Myocyte (in vitro differentiated cells): Measurements from ENCODE around the gene CDK15. TPM values are rescaled to one million over a fixed set of nuclear protein-coding genes. Genes with fewer than 3 reads are reported as not detected.
"Not testable (repeated sequence)": the region's sequence is repeated elsewhere in the genome, so short reads cannot be mapped to it uniquely, and the experiment has no call there.

Source experiments
- DNase-seq: peaks from one replicate; pipeline ENCODE4 v3.0.0-alpha.2; 2012; ENCODE audit warnings: low read depth
- total RNA-seq: library from RNA; depleted of rRNA; stranded (reverse); fragments of >200 nt; gene quantifications from 2 replicates; pipeline ENCODE4 v1.2.3, GENCODE V29; 2014

Gene CDK15
- total RNA-seq, 1 donor from 2014 or later = 6.7 TPM

DNA sequence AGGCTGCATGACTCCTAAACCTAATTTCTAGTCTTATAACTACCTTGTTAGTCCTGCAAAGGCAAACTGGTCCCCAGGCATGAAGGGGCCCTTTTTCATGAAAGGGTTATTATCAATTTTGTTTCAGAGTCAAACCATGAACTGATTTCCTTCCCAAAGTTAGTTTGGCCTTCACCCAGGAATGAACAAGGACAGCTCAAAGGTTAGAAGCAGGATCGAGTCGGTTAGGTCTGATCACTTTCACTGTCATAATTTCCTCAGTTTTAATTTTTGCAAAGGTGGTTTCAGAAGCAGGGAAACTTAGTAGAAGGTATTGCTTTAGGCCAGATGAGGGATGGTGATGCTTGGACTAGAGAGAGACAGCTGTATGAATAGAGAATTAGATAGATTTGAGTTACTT lies 16.9 kb upstream of the CDK15 start:
- DNase-seq = no peak

- no peak for DNase-seq
Measured at GRCh38 chr2:201790291-201790690, 16.0 kb upstream of the CDK15 start.

GRCh38 chr2:201790989-201791388 lies 15.3 kb upstream of the CDK15 start:
- no peak for DNase-seq

DNA sequence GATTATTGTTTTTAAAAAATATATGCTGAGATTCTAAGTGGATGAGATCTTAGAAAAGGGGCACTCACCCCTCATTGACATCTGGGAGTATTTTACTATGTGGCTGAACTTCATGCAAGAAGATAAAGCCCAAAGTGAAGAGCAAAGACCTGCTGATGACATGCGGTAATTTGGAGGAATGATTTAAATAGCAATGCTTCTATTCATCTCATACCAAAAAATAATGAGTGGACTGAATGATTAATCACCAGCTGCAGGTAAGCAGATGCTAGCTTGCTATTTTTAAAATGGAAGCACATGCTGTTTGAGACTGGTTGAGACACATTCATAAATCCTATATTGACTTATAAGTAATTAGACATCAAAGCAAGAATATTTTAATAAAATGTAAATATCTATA lies 12.7 kb upstream of the CDK15 start:
- peak; percentile 64 for DNase-seq

DNA sequence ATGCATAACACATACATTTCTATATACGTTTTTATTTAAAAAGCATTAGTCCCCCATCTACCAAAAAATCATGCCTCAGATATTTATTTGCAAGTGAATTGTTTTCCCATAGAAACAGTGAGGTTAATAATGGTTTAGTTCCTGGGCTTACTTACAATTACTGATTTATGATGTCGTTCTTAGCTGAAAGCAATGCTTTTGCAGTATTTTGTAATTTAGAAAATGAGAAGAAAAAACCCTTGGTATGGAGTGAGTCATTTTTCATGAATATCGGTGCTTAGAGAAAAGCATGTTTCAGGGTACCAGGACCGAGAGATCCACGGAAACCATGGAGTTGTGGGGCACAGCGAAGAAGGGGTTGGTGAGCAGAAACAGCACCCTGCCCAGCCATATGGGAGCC lies 12.0 kb upstream of the CDK15 start:
- no peak for DNase-seq

DNA sequence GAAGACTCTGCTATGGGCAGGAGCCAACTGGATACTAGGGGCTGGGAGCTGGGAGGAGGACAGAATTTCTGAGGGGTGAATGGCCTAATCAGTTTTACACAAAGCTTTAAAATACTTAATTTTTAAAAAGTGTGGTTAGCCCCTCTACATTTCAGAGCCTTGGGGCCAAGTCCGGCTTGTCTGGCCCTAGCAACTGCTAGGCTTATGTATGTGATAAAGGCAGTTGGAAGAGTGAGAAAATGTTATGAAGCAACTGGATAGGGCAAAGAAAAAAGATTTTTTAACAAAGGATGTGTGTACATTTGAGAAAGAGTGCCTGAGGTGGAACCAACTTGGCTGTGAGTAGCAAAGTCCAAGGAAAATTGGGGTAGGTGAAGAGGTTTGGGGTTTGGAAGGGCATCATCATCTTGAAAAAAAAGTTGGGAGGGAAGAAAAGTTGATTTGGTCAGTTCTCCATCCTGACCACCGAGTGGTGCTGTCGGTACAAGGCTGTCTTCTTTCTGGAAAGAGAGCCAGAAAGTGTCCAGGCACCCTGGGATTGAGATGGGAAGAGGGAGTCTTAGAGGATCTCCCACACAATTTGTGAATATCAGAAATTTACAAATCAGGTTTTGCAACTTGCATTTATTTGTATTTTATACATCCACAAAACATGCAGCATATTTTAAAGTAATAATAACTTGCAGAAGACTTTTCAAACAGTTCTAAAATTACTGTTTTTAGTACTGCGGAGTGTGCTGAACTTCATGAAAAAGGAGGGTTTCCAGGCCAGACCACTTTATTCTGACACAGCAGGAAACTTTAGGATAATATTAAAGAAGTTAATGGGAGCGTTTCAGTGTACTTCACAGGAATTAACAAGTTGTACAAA lies 10.5 kb upstream of the CDK15 start:
- peak; percentile 71 for DNase-seq

DNA sequence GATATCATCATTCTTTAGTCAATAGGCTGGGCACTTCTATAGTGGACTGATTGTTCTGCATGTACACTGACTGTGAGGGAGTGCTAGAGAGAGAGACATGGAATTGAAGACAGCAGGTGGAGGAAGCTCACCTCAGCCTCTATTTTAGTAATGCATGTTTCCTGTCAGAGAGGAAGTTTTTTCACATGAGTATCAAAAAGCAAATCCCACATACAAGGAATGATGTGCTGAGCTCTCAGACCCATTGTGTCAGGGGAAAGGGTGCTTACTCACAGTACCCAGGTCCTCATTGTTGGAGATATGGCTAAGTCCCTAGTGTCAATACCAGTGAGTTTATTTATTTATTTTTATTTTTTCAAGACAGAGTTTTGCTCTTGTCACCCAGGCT lies 9.9 kb upstream of the CDK15 start:
- peak; percentile 34 for DNase-seq

DNA sequence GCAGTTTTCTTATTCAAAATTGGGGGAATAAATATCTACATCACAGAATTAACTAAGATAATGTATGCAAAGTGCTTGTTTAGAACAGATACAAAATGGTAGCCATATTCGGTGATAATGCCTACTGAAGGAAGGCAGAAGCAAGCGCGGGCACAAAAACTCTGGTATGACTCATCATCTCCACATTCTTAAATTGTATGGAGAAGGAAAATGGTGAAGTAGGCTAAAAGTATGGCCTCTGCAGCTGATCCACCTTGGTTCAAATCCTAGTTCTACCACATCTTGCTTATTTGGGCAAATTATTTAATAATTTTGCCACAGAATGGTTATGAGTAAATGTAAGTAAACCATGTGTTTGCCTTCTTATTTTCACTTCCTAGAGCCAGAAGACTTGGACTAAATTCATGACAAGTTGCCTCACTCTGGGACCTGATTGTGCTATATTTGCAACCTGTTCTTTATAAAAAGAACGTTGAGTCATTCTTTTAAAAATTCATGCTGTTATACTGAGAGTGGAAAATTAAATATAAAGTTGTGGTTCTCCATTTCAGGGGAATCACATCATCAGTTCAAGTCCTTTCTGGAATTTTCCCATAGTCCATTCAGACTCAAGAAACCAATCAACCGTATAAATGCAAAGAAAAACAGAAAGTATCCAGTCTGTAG lies 9.0 kb upstream of the CDK15 start:
- peak; percentile 55 for DNase-seq

DNA sequence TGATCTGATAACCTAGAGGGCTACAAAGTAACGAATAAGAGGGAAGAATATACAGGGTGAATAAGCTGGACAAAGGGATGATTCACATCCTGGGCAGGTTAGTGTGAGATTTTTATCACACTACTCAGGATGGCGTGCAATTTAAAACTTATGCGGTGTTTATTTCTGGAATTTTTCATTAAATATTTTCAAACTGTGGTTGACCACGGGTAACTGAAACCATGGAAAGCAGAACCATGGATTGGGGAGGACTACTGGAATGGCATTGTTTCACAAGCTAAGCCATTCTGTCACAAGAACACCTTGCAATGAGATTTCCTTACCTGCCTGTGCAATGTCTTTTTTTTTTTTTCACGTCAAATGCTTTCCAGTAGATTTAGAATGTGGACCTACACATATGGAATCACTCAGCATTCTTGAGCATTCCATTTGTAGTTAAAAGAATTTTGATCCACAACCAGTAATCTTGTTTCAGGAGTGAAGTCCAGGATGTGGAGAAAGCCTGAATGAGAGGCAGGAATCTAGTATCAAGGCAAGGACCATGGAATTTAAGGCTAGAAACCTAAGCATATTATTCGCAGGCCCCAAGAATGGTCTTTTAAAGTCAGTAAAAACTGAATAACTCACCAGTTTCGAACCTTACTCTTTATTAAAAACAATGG lies 8.0 kb upstream of the CDK15 start:
- peak; percentile 75 for DNase-seq

- peak; percentile 30 for DNase-seq
Measured at GRCh38 chr2:201798914-201799285, 7.4 kb upstream of the CDK15 start.

GRCh38 chr2:201807452-201807999 lies 1.2 kb downstream of the CDK15 start:
- peak; percentile 78 for DNase-seq

GRCh38 chr2:201808027-201808426 lies 1.7 kb downstream of the CDK15 start:
- DNase-seq = no peak

DNA sequence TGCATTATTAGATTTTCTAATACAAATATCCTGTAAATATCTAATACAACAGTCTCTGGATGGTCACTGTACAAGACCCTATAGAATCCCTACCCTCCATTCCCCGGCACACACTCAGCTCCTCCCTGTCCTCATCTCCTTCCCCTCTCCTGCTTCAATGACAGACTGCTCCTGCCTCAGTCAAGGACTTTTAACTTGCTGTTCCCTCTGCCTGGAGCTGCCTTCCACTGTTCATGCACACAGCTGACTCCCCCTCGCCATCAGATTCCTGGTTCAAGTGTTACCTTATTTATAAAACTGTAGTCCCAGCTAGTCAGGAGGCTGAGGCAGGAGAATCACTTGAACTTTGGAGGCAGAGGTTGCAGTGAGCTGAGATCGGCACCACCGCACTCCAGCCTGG lies 3.3 kb downstream of the CDK15 start:
- no peak for DNase-seq

- DNase-seq = not testable (repeated sequence)
Measured at GRCh38 chr2:201810604-201811003, 4.3 kb downstream of the CDK15 start.

DNA sequence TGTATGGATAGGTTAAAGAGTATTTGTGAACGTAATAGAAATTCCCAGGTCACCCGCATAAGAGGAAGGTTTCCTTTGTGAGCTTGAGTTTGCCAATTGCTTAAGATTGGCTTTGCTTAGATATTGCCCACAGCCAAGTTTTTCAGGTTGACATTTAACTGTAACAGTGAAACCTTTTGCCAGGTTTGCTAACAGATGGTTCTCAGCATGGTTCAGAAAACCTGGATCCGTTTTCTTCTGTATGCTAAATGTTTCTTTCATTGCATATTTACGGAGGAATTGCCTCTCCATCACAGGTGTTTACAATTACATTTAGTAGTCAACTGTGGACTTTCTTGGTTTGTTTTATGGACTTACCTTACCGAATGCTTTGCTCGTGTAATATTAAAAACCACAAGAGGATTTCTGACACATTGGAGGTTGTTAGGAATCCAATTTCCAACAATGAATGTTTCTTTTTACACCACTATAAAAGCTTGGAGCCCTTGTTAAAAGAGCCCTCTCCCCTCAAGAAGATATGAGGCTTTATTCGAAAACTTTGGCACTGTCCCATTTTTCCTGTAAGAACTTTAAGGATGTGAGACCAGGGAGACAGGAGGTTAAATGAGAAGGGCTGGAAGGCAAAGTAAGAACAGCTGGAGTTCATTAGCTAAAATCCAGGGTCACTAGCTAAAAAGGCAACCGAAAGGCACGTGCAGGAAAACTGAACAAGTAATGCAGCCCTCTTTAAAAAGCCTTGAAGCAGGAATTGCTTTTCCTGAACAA lies 7.8 kb downstream of the CDK15 start:
- no peak for DNase-seq

DNA sequence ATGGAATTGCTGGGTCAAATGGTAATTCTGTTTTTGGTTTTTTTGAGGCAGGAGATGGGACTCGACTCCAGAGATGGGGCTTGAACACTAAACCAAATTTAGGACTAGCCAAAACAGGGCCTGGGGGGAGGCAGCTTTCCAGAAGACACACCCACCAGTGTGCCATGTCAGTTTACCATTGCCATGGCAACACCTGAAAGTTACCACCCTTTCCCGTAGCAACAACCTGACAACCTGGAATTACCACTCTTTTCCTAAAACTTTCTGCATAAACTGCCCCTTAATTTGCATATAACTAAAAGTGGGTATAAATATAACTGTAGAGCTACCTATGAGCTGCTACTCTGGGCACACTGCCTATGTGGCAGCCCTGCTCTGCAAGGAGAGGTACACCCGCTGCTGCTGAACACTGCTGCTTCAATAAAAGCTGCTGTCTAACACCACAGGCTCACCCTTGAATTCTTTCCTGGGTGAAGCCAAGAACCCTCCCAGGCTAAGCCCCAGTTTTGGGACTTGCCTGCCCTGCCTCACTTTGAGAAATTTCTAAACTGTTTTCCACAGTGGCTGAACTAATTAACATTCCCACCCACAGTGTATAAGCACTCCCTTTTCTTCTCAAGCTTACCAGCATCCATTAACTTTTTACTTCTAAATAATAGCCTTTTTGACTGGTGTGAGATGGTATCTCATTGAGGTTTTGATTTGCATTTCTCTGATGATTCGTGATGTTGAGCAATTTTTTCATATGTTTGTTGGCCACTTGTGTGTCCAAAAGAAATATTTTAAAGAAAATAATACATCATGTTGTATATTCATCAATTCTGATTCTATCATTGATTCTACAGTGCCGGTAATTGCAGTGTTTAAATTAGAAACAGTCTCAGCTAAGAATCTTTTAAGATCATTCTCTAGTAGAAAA lies 10.6 kb downstream of the CDK15 start:
- no peak for DNase-seq

DNA sequence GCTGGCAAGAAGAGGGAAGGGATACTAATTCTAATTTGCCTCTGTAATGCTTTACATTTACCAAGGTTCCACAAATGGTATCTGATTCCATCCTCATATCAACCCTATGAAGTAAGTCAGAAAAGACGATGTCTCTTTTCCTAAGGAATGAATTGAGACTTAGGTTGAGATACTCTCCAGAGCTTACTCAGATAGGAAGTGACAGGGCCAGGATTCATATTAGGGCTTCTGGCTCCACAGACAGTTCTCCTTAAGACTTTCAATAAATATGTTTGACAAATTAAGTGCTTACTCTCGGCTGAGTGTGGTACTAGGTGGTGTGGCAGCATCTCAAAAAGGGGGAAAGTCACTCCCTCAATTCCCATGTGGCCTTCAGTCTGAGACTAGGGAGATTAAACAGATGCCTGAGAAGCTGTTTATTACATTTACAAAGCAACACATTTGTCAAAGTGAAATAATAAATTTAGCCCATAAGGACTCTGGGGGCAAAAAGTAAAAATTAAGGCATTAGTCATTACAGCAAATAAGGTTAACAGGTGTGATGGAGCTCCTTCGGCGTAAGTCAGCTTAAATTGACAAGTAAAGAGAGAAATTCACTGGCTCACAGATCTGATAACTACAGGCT lies 14.2 kb downstream of the CDK15 start:
- no peak for DNase-seq

GRCh38 chr2:201821080-201821479 lies 14.7 kb downstream of the CDK15 start:
- DNase-seq = no peak

- DNase-seq = no peak
Measured at GRCh38 chr2:201824212-201824611, 17.9 kb downstream of the CDK15 start.

DNA sequence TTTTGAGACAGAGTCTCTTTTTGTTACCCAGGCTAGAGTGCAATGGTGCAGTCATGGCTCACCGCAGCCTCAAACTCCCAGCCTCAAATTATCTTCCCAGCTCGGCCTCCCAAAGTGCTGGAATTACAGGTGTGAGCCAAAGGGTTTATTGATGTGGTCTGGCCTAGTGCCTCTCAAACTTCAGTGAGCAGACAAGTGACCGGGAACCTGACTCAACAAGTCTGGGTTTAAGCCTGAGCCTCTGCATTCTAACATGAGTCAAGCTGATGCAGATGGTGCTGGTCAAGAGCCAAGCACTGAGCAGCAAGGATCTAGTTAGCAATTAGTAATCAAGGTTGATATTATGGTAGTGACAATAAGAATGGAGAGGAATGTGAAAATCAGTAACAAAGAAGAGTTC lies 21.3 kb downstream of the CDK15 start:
- no peak for DNase-seq
